Coronary artery (tissue), 2 donors: ENCODE measurements around the gene DCANP1.

Experiments
- DNase-seq: peaks from one replicate; pipeline ENCODE4 v3.0.0-alpha.2; 2017; ENCODE audit warnings: low spot score
- H3K27ac ChIP-seq, 2 donors: fragments of 200-600 bp; sonication (generic); one replicate each; pipeline ENCODE4 v1.5.1; 2016 to 2019
- H3K4me3 ChIP-seq: fragments of 200-600 bp; sonication (generic); 2 replicates; pipeline ENCODE4 v1.5.1; 2016; ENCODE audit warnings: mild to moderate bottlenecking, moderate library complexity
- TF ChIP-seq, protein P1 (sequence below): fragments of 200-600 bp; sonication (generic); IDR thresholded peaks from one replicate; pipeline ENCODE4 v1.5.1; 2019; ENCODE audit warnings: antibody characterized with exemption

The DCANP1 gene

DNA sequence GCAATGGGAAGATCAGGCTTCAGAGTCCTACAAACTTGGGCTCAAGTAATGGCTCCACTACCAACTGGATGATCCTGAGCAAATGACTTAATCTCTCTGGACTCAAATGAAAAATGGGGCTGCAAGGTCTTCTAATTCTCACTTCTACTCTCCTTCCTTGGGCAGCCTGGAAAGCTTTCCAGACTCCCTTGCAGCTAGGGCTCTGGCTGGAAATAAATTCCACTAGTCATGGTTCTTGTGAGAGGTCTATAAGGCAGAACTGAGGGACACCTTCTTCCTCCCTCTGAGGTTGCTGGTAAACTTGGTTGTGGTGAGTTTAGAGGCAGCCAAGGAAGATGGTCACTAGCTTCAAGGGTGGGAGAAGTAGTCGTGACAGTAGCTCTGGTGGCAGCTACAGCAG is 18.6 kb downstream of the DCANP1 start:
- H3K27ac ChIP-seq = no peak overlapping the region
- DNase-seq = no peak
- TF ChIP-seq, protein P1, sequence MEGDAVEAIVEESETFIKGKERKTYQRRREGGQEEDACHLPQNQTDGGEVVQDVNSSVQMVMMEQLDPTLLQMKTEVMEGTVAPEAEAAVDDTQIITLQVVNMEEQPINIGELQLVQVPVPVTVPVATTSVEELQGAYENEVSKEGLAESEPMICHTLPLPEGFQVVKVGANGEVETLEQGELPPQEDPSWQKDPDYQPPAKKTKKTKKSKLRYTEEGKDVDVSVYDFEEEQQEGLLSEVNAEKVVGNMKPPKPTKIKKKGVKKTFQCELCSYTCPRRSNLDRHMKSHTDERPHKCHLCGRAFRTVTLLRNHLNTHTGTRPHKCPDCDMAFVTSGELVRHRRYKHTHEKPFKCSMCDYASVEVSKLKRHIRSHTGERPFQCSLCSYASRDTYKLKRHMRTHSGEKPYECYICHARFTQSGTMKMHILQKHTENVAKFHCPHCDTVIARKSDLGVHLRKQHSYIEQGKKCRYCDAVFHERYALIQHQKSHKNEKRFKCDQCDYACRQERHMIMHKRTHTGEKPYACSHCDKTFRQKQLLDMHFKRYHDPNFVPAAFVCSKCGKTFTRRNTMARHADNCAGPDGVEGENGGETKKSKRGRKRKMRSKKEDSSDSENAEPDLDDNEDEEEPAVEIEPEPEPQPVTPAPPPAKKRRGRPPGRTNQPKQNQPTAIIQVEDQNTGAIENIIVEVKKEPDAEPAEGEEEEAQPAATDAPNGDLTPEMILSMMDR = no peak
- no peak overlapping the region for H3K4me3 ChIP-seq

DNA sequence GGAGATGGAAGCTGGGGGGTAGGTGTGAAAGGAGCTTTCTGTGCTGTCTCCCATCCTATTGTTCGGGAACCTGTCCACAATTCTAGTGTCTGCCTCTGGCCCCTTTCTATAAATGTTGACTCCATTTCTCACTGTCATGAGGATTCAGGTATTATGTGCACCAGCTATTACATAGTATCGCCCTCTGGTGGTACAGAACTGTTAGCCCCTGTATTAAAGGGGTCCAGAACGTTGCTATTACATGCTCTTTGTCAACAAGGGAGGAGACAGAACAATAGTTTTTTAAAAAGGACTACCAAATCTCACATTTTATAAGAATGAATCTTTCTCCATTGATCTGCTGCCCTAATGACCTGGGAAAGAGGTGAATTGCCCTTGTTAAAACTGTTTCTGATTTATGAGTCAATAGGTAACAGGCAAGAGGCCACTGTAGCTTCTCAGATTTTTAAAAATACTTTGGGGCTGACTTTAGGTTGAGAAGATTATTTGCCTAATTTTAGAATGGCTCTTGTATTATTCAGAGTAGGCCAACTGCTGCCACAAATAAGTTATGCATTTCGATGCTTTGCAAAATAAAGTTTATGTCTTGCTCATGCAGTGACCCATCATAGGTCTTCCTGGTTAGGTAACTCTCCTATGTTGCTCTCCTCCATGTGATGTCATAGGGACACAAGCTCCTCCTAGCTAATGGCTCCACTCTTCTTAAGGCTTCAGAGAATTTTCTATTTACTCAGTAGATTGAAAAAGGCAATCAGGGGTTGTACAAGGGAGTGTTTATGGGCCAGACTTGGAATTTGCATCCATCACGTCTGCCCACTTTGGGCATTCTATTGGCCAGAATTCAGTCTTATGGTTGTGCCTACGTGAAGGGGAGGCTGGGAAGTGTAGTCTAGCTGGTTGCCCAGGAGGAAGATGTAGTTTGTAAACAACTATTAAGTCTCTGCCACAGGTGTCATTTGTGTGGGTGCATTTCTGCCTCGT is 20.8 kb downstream of the DCANP1 start:
- DNase-seq = no peak
- Histone ChIP-seq H3K27ac (no peak overlapping the region), H3K4me3 (no peak overlapping the region)
- TF ChIP-seq, protein P1 = no peak

DNA sequence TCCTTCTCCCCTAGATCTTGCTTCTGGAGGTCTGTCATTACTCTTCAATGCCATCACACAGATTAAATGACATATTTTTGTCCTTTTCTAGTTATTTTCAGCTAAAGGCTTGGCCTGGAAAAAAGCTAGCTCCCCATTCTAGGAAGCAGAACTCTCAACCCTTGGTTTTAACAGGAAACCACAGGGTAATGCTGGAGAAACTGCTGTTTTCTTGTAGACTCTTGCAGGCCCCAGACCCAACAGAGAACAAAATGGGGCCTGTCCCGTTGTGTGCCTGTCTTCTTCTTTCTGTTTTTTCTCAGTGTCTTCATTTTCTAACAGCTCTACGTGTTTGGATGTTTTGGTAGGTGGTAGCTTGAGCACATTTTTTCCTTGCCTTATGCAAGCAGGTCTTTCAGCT is 21.5 kb downstream of the DCANP1 start:
- H3K4me3 ChIP-seq = no peak overlapping the region
- DNase-seq = no peak
- H3K27ac ChIP-seq = no peak overlapping the region
- TF ChIP-seq, protein P1 = no peak

DNA sequence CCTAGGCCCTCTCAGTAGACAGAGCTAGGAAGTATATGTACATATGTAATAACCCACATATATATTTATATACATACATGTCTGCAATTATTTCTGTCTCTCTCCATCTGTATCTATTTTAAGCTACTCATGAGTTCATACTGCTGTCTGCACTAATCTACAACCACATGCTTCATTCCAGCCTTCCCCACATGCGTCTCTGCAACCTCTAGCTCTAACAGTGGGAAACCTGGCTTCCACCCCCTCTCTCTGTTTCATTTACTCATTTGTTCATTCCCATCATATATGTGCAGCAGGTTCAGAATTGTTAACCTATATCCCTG is 23.3 kb downstream of the DCANP1 start:
- H3K4me3 ChIP-seq = no peak overlapping the region
- H3K27ac ChIP-seq = no peak overlapping the region
- TF ChIP-seq, protein P1 = no peak
- DNase-seq = no peak

DNA sequence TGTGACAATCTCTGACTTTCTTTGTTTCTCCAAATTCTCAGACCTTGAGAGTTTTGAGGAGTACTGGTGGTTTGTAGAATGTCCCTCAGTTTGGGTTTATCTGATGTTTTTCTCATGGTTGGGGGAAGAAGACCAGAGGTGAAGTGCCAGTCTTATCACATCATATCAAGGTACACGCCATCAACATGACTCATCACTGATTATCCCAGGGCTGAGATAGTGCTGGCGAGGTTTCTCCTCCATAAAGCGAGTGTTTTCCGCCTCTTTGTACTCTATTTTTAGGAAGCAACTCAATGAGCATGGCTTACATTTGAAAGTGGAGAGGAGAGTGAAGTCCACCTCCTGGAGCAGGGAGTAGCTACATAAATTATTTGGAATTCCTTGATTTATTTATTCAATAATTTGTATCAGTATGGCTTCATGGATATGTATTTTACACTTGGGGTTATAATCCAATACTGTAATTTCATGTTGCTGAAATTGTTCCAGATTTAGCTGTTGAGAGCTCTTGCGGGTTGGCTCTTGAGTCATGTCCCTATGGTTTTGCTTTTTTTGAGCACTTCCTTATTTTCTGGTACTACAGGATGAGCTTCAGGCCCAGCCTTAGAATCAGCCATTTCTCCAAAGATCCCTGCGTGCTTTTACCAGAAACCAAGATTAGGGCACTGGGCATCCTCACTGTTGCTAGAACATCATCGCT is 23.9 kb downstream of the DCANP1 start:
- TF ChIP-seq, protein P1 = no peak
- DNase-seq = no peak
- Histone ChIP-seq H3K4me3 (no peak overlapping the region), H3K27ac (no peak overlapping the region)

DNA sequence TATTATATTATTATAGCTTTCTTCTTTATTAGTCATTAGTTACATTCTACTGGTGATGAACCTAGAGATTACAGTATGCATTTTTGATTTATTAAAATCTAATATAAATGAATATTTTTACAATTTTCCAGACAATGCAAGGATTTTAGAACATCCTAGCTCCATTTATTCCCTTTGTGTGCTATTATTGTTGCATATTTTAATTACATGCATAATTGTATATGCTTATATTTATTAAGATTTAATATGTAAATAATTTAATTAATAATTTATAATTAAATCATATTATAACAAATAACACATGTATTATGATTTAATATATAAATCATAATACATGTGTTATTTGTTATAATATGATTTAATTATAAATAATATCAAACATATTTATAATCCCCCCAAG is 24.7 kb downstream of the DCANP1 start:
- DNase-seq = no peak
- TF ChIP-seq, protein P1 = no peak
- Histone ChIP-seq H3K4me3 (no peak overlapping the region), H3K27ac (no peak overlapping the region)

DNA sequence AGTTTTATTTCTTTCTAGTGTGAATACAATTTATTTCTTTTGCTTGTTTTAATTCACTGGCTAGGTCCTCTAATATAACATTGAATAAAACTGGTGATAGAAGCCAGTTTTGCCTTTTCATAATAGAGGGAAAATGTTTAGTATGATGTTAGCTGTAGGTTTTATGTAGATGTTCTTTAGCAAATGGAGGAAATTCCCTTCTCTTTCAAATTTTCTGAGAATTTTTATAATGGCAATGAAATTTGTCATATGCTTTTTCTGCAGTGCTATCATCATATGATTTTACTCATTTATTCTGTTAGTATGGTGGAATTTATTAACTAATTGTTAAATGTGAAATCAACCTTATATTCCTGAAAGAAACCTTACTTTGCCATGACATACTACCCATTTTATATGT is 30.1 kb downstream of the DCANP1 start:
- DNase-seq = no peak
- Histone ChIP-seq H3K27ac (no peak overlapping the region), H3K4me3 (no peak overlapping the region)
- TF ChIP-seq, protein P1 = no peak
